HG02973 (cell line): ENCODE measurements around the gene SHROOM1.

ENCODE experiments used
- ATAC-seq: cut with Tn5 transposase; IDR thresholded peaks from one replicate; pipeline ENCODE4 v1.9.1; 2021; ENCODE audit warnings: moderate library complexity; ENCODE audit not compliant: unreplicated experiment

The SHROOM1 gene

GRCh38 chr5:132825033-132825833, 5.2 kb downstream of the SHROOM1 start:
- ATAC-seq: no peak

- ATAC-seq: no peak
Measured at GRCh38 chr5:132824426-132824825, 6.0 kb downstream of the SHROOM1 start.

GRCh38 chr5:132823481-132824050, 6.9 kb downstream of the SHROOM1 start:
- no peak for ATAC-seq

GRCh38 chr5:132822650-132823480, 7.6 kb downstream of the SHROOM1 start:
- no peak for ATAC-seq

- no peak for ATAC-seq
Measured at GRCh38 chr5:132821791-132822190, 8.7 kb downstream of the SHROOM1 start.

GRCh38 chr5:132821350-132821749, 9.1 kb downstream of the SHROOM1 start:
- no peak for ATAC-seq

DNA sequence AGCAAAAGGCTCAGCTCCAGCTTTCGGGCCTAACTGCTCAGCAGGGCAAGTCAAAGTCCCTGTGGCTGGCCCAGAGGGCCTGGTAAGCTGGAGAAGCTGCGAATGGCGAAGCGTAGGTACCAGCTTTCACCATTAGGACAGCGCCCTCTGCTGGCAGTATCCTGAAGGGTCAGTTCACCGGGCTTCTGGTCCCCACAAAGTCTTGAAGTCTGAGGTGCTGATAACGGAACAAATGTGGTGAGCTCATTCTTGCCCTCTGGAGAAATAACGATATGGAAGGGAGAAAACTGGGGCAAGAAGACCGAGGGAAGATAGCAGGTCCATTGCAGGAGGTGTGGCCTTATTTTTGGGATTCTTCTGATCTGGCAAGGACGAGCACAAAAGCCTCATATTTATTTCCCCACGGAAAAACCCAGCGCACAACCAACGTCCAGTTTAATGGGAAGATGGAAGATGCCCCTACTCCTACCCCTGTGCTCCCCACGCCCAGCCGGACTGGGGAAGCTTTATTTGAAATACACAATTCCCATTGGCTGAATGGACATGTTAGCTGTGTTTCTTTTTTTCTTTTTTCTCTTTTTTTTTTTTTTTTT, 10.2 kb downstream of the SHROOM1 start:
- peak; percentile 76 for ATAC-seq

GRCh38 chr5:132819468-132819867, 11.0 kb downstream of the SHROOM1 start:
- no peak for ATAC-seq

GRCh38 chr5:132817011-132817410, 13.4 kb downstream of the SHROOM1 start:
- ATAC-seq: no peak

GRCh38 chr5:132816554-132816953, 13.9 kb downstream of the SHROOM1 start:
- no peak for ATAC-seq

GRCh38 chr5:132816083-132816482, 14.4 kb downstream of the SHROOM1 start:
- ATAC-seq: no peak

DNA sequence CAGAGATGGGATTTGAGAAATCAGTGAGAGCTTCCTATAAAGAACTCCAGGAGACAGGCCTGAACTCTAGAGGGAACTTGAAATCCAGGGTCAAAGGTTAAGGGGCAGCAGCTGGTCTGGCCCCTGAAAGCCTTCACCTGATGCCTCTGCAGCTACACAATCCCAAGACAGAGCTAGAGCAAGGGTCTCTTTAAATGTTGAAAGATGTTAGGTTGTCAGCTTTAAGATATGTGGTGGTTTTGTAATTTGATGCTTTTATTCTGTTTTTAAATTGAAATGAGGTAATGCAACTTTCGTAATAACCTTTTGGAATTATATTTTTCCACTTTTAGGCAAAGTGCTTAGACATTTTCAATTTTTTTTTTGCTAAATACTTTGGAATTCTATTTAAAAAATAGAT, 15.0 kb downstream of the SHROOM1 start:
- ATAC-seq: no peak

- ATAC-seq: no peak
Measured at GRCh38 chr5:132814503-132815294, 15.7 kb downstream of the SHROOM1 start.

GRCh38 chr5:132813599-132814502, 16.6 kb downstream of the SHROOM1 start:
- no peak for ATAC-seq

- no peak for ATAC-seq
Measured at GRCh38 chr5:132812781-132813598, 17.5 kb downstream of the SHROOM1 start, which contains the start of gene SOWAHA. SOWAHA (plus strand) TSS chr5:132813302; CDS start chr5:132813622, 320 bp downstream.

DNA sequence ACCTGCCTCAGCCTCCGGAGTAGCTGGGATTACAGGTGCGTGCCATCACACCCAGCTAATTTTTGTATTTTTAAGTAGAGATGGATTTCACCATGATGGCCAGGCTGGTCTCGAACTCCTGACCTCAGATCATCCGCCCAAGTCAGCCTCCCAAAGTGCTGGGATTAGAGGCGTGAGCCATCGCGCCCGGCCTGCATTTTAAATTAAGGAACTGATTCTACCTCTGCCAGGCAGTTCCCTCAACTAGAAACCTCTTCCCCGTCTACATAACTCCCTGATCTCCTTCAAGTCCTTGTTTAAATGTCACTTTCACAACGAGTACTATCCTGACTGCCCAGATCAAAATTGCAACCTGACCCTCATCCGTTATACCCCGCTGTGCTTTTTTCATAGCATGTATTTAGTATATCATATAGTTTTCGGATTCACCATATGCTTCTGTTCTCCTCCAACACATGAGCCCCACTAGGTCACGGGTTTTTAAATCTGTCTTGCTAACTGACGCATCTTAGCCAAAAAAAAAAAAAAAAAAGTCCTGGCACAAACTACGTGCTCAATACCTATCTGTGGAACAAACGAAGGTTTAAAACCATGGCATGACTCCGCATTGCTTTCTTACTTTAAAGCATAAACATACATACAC, 18.2 kb downstream of the SHROOM1 start:
- no peak for ATAC-seq

DNA sequence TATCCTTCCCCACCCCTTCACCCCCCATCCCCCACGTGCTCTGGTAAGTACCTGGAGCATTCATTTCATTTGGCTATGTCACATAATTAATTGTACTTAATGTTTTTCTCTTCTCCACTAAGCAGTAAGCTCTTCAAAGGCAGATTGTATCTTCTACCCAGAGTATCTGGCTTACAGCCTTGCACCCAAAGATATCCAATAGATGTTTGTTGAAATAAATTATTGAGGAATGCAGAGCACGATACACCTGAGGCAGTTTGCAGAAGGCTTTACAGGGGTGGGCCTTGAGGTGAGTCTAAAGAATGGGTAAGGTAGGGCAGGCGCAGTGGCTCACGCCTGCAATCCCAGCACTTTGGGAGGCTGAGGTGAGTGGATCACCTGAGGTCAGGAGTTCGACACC, 19.8 kb downstream of the SHROOM1 start:
- ATAC-seq: no peak

DNA sequence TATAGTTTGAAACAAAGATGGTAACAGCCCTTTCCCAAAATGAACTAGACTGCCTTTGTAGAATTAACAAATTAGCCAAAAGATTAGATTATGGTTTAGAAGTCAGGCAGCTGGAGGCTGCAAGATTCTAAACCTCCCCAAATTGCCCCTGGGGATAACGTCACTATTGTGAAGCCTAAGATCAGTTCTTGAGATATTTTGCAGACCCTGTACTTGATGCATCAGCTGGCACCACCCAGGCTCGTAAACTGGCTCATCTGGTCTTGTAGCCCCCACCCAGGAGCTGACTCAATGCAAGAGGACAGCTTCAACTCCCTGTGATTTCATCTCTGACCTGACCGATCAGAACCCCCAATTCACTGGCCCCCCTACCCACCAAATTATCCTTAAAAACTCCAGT, 21.6 kb downstream of the SHROOM1 start:
- no peak for ATAC-seq
